ENCODE measurements around the gene SLC49A4. TPM values are rescaled to one million over a fixed set of nuclear protein-coding genes. Genes with fewer than 3 reads are reported as not detected.

Gene SLC49A4
- polyA plus RNA-seq, 2 of the 4 experiments (the other 2 are of a cell fraction): 11.1 to 16.2 TPM

GRCh38 chr3:122916580-122916979 lies 121.7 kb downstream of the SLC49A4 start:
- ChIA-PET POLR2A (no interaction called here), CTCF (interaction anchor here (1.4 kb wide), 3 partner anchors 12 to 27 kb away, joined by 3 read pairs; no protein-coding TSS in a partner anchor)
- DNase-seq (ENCODE audit: low read depth in 1 of 2, low spot score in 1 of 2) (no peak), ATAC-seq (no peak), FAIRE-seq (no peak)
- TF ChIP-seq CHD4 (IDR thresholded peaks at IDR 0.05; ENCODE audit: borderline replicate concordance) (no peak), ZC3H11A (IDR thresholded peaks at IDR 0.05) (no peak), ZSCAN20 (CRISPR knock-in tag; IDR thresholded peaks at IDR 0.05) (no peak), HMGXB4 (CRISPR knock-in tag; IDR thresholded peaks at IDR 0.05; ENCODE audit: borderline replicate concordance) (no peak)
- Histone ChIP-seq H3K9me3 (no peaks in the 10 kb centered on the region), H3K27ac (no peak overlapping the region), H3K4me2 (no peak overlapping the region), H3K4me1 (no peaks in the 10 kb centered on the region), H3K4me3 (no peak overlapping the region)
- WGBS (ENCODE audit: missing lambda C conversion rate): 36% methylated on average over 6 of the region's 6 CpGs

GRCh38 chr3:122917412-122917811 lies 122.5 kb downstream of the SLC49A4 start:
- DNase-seq (ENCODE audit: low read depth in 1 of 2, low spot score in 1 of 2) (no peak), ATAC-seq (no peak), FAIRE-seq (no peak)
- no peaks in the 10 kb centered on the region for H3K9me3 ChIP-seq
- TF ChIP-seq NFE2L2 (conservative IDR thresholded peaks at IDR 0.05; ENCODE audit: low read length): no peak
- TF ChIP-seq POLR2AphosphoS2 (conservative IDR thresholded peaks at IDR 0.05; ENCODE audit: low read length): no peak
- no peak for TF ChIP-seq JUNB (IDR thresholded peaks at IDR 0.05)
- no peak for TF ChIP-seq ATOH8 (CRISPR knock-in tag; IDR thresholded peaks at IDR 0.05; ENCODE audit: low read depth)
- no peak for TF ChIP-seq RAD21 (conservative IDR thresholded peaks at IDR 0.05 in 1 of 2, IDR thresholded peaks at IDR 0.05 in 1 of 2)
- TF ChIP-seq FOSL2 (IDR thresholded peaks at IDR 0.05): no peak
- no peak for TF ChIP-seq FOSL2 (CRISPR knock-in tag; IDR thresholded peaks at IDR 0.05)
- TF ChIP-seq TP53 (CRISPR knock-in tag; IDR thresholded peaks at IDR 0.05): no peak
- no peak for TF ChIP-seq MAFK (IDR thresholded peaks at IDR 0.05; ENCODE audit: partially characterized antibody)
- TF ChIP-seq HDAC2 (IDR thresholded peaks at IDR 0.05): no peak
- no peak for TF ChIP-seq E2F6 (IDR thresholded peaks at IDR 0.05; ENCODE audit: borderline replicate concordance, low read depth)
- TF ChIP-seq REST (IDR thresholded peaks at IDR 0.05): no peak
- no peak for TF ChIP-seq EP300 (IDR thresholded peaks at IDR 0.05)
- TF ChIP-seq ZSCAN20 (CRISPR knock-in tag; IDR thresholded peaks at IDR 0.05): no peak
- no peak for TF ChIP-seq ZFP36 (IDR thresholded peaks at IDR 0.05; ENCODE audit: borderline replicate concordance, partially characterized antibody)
- TF ChIP-seq MAX (IDR thresholded peaks at IDR 0.05): no peak
- no peak overlapping the region for H3K4me2 ChIP-seq
- no peak overlapping the region for H3K27ac ChIP-seq
- WGBS (ENCODE audit: missing lambda C conversion rate): 35% methylated on average over 4 of the region's 4 CpGs
- no peaks in the 10 kb centered on the region for H3K4me1 ChIP-seq
- ChIA-PET CTCF (interaction anchor here (1.4 kb wide), 2 partner anchors 11 to 13 kb away, joined by 3 read pairs; no protein-coding TSS in a partner anchor), POLR2A (no interaction called here)
- H3K4me3 ChIP-seq: no peak overlapping the region

Data from A549 (cell line).